HepG2 (cell line): Measurements from ENCODE around the gene PRDX2. TPM values are rescaled to one million over a fixed set of nuclear protein-coding genes. Genes with fewer than 3 reads are reported as not detected.
A peak's percentile ranks its signal among the peaks of the same experiment; 100 is the strongest.

Source experiments
- EED ChIP-seq: sonication (generic); formaldehyde crosslinking; IDR thresholded peaks from 2 replicates; pipeline ENCODE4 v1.5.0; 2020; ENCODE audit warnings: mild to moderate bottlenecking, missing genetic modification reagents
- HDAC6 ChIP-seq: fragments of 200-600 bp; sonication (generic); IDR thresholded peaks from 2 replicates; pipeline ENCODE4 v1.7.0; 2017; ENCODE audit warnings: mild to moderate bottlenecking, antibody characterized with exemption, low read length, low read depth
- KDM4B ChIP-seq: sonication (generic); formaldehyde crosslinking; IDR thresholded peaks from 2 replicates; pipeline ENCODE4 v1.4.0; 2020; ENCODE audit warnings: missing genetic modification reagents
- POLR2AphosphoS5 ChIP-seq: IDR thresholded peaks from 2 replicates; pipeline ENCODE4 v1.6.1; 2012; ENCODE audit warnings: low read depth, low read length
- RCOR2 ChIP-seq: IDR thresholded peaks from 2 replicates; pipeline ENCODE4 v1.6.1; 2016; ENCODE audit warnings: missing biosample characterization, missing genetic modification reagents
- YEATS4 ChIP-seq: sonication (generic); formaldehyde crosslinking; IDR thresholded peaks from 2 replicates; pipeline ENCODE4 v1.4.0; 2020; ENCODE audit warnings: missing genetic modification reagents, borderline replicate concordance
- ZBTB3 ChIP-seq: sonication (generic); formaldehyde crosslinking; IDR thresholded peaks from 2 replicates; pipeline ENCODE4 v1.4.0; 2020; ENCODE audit warnings: low read depth, mild to moderate bottlenecking, moderate library complexity, missing genetic modification reagents, borderline replicate concordance
- ZFP36L2 ChIP-seq: sonication (generic); formaldehyde crosslinking; IDR thresholded peaks from 2 replicates; pipeline ENCODE4 v1.4.0; 2020; ENCODE audit warnings: missing genetic modification reagents
- ZMYM2 ChIP-seq: sonication (generic); formaldehyde crosslinking; IDR thresholded peaks from 2 replicates; pipeline ENCODE4 v1.8.0; 2022; ENCODE audit warnings: mild to moderate bottlenecking, missing genetic modification reagents
- ZNF20 ChIP-seq: sonication (generic); formaldehyde crosslinking; IDR thresholded peaks from 2 replicates; pipeline ENCODE4 v1.4.0; 2020; ENCODE audit warnings: mild to moderate bottlenecking, moderate library complexity, missing genetic modification reagents
- ZNF333 ChIP-seq: sonication (generic); formaldehyde crosslinking; IDR thresholded peaks from 2 replicates; pipeline ENCODE4 v1.4.0; 2020; ENCODE audit warnings: mild to moderate bottlenecking, missing genetic modification reagents, borderline replicate concordance
- ZNF766 ChIP-seq: sonication (generic); formaldehyde crosslinking; IDR thresholded peaks from 2 replicates; pipeline ENCODE4 v1.5.0; 2020; ENCODE audit warnings: missing genetic modification reagents, borderline replicate concordance
- ZNF782 ChIP-seq: sonication (generic); formaldehyde crosslinking; IDR thresholded peaks from 2 replicates; pipeline ENCODE4 v1.4.0; 2020; ENCODE audit warnings: missing genetic modification reagents, mild to moderate bottlenecking, borderline replicate concordance
- polyA plus RNA-seq, 8 experiments: library from polyadenylated mRNA; depleted of rRNA in 3 of 8; stranded (reverse) in 7 of 8; unstranded in 1 of 8; fragments of >200 nt; fragmentation: Illumina TruSeq in 4 of 8; extraction: Trizol in 4 of 8; gene quantifications; 2 replicates each; pipeline versions ENCODE4 v1.2.1 to v1.2.3, GENCODE V29; 2011 to 2016; ENCODE audit warnings: low read depth in 4 of 8, missing spikeins in 1 of 8, mixed read lengths in 1 of 8; ENCODE audit not compliant: insufficient read depth in 1 of 8
- total RNA-seq, 5 experiments: library from RNA; depleted of rRNA; stranded (reverse); fragments of >200 nt; fragmentation: Illumina TruSeq; extraction: Trizol; gene quantifications; 2 replicates each; pipeline ENCODE4 v1.2.3, GENCODE V29; 2016; ENCODE audit warnings: low read depth in 1 of 5
- TF ChIP-seq, protein P1 (sequence below): sonication (generic); formaldehyde crosslinking; IDR thresholded peaks from 2 replicates; pipeline ENCODE4 v1.5.0; 2020; ENCODE audit warnings: mild to moderate bottlenecking, low read depth, missing genetic modification reagents, borderline replicate concordance
- TF ChIP-seq, protein P2 (sequence below): sonication (generic); formaldehyde crosslinking; IDR thresholded peaks from 2 replicates; pipeline ENCODE4 v1.5.1; 2020; ENCODE audit warnings: mild to moderate bottlenecking, moderate library complexity, missing genetic modification reagents
- TF ChIP-seq, protein P3 (sequence below): sonication (generic); formaldehyde crosslinking; IDR thresholded peaks from one replicate; pipeline ENCODE4 v1.5.1; 2020; ENCODE audit warnings: mild to moderate bottlenecking, missing genetic modification reagents; ENCODE audit errors: not compliant biosample characterization
- TF ChIP-seq, protein P4 (sequence below): sonication (generic); formaldehyde crosslinking; IDR thresholded peaks from 2 replicates; pipeline ENCODE4 v1.4.0; 2020; ENCODE audit warnings: missing genetic modification reagents

The PRDX2 gene
- total and polyA plus RNA-seq, 2 of the 13 experiments (the other 11 are each of a cell fraction or from before 2014, with no cell fraction given) = 218 to 381 TPM

DNA sequence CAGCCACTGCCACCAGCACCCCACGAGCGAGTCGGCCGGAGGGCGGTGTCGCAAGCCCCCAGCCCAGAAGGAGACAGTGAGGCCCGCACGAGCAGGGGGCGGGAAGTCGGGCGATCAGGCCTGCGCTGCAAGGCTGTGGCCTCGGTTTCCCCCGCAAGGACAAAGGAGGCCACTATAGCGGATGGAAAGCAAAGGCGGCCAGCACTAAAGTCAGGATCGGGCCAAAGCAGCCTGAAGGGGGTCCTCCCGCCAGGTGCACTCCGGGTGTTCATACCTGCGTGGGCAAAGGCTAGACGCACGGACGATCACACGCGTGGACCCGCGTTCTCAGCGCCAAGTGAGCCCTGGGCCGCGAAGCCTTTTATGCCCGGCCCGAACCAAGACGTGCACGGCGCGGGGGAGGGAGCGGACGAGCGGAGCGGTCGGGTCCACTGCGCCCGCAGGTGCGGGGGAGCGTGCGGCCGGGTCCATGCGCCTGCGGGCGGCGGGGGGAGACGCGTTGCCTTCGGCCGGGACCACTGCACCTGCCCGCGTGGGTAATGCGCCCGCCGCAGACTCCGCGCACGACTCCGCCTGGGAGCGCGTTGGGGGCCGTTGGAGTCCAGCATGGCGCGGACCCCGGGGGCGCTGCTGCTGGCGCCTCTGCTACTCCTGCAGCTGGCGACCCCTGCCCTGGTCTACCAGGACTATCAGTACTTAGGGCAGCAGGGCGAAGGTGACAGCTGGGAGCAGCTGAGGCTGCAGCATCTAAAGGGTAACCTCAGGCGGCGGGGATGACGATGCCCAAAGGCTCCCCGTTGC lies at the start of gene PRDX2, which contains the start of gene THSD8 (continued):
- TF ChIP-seq, protein P1, sequence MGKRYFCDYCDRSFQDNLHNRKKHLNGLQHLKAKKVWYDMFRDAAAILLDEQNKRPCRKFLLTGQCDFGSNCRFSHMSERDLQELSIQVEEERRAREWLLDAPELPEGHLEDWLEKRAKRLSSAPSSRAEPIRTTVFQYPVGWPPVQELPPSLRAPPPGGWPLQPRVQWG (CRISPR knock-in tag) = no peak
- no peak for TF ChIP-seq ZBTB3 (CRISPR knock-in tag)
- no peak; the same call in 1 of the 2 replicates for TF ChIP-seq ZFP36L2
- peak; percentile 98 for TF ChIP-seq POLR2AphosphoS5
- no peak for TF ChIP-seq ZNF333 (CRISPR knock-in tag)
- 0 out of 2 replicates have a peak, but pooled peaks have one; percentile 30 for TF ChIP-seq ZNF20
- TF ChIP-seq, protein P2, sequence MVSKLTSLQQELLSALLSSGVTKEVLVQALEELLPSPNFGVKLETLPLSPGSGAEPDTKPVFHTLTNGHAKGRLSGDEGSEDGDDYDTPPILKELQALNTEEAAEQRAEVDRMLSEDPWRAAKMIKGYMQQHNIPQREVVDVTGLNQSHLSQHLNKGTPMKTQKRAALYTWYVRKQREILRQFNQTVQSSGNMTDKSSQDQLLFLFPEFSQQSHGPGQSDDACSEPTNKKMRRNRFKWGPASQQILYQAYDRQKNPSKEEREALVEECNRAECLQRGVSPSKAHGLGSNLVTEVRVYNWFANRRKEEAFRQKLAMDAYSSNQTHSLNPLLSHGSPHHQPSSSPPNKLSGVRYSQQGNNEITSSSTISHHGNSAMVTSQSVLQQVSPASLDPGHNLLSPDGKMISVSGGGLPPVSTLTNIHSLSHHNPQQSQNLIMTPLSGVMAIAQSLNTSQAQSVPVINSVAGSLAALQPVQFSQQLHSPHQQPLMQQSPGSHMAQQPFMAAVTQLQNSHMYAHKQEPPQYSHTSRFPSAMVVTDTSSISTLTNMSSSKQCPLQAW = peak; percentile 89
- TF ChIP-seq ZNF782 (CRISPR knock-in tag) = no peak
- TF ChIP-seq YEATS4 (CRISPR knock-in tag) = peak; percentile 76
- TF ChIP-seq, protein P3, sequence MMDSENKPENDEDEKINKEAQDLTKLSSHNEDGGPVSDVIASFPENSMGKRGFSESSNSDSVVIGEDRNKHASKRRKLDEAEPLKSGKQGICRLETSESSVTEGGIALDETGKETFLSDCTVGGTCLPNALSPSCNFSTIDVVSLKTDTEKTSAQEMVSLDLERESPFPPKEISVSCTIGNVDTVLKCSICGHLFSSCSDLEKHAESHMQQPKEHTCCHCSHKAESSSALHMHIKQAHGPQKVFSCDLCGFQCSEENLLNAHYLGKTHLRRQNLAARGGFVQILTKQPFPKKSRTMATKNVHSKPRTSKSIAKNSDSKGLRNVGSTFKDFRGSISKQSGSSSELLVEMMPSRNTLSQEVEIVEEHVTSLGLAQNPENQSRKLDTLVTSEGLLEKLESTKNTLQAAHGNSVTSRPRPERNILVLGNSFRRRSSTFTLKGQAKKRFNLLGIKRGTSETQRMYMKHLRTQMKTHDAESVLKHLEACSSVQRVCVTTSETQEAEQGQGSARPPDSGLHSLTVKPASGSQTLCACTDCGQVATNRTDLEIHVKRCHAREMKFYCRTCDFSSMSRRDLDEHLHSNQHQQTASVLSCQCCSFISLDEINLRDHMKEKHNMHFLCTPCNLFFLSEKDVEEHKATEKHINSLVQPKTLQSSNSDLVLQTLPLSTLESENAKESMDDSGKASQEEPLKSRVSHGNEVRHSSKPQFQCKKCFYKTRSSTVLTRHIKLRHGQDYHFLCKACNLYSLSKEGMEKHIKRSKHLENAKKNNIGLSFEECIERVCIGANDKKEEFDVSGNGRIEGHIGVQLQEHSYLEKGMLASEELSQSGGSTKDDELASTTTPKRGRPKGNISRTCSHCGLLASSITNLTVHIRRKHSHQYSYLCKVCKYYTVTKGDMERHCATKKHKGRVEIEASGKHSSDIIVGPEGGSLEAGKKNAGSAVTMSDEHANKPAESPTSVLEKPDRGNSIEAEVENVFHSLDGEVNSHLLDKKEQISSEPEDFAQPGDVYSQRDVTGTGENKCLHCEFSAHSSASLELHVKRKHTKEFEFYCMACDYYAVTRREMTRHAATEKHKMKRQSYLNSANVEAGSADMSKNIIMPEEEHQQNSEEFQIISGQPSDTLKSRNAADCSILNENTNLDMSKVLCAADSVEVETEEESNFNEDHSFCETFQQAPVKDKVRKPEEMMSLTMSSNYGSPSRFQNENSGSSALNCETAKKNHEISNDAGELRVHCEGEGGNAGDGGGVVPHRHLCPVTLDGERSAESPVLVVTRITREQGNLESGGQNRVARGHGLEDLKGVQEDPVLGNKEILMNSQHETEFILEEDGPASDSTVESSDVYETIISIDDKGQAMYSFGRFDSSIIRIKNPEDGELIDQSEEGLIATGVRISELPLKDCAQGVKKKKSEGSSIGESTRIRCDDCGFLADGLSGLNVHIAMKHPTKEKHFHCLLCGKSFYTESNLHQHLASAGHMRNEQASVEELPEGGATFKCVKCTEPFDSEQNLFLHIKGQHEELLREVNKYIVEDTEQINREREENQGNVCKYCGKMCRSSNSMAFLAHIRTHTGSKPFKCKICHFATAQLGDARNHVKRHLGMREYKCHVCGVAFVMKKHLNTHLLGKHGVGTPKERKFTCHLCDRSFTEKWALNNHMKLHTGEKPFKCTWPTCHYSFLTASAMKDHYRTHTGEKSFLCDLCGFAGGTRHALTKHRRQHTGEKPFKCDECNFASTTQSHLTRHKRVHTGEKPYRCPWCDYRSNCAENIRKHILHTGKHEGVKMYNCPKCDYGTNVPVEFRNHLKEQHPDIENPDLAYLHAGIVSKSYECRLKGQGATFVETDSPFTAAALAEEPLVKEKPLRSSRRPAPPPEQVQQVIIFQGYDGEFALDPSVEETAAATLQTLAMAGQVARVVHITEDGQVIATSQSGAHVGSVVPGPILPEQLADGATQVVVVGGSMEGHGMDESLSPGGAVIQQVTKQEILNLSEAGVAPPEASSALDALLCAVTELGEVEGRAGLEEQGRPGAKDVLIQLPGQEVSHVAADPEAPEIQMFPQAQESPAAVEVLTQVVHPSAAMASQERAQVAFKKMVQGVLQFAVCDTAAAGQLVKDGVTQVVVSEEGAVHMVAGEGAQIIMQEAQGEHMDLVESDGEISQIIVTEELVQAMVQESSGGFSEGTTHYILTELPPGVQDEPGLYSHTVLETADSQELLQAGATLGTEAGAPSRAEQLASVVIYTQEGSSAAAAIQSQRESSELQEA (CRISPR knock-in tag) = peak; percentile 70
- no peak for TF ChIP-seq HDAC6
- TF ChIP-seq ZNF766 = 0 out of 2 replicates have a peak, but pooled peaks have one; percentile 38
- no peak for TF ChIP-seq KDM4B
- TF ChIP-seq RCOR2 (CRISPR knock-in tag) = no peak
- peak; percentile 90 for TF ChIP-seq EED (CRISPR knock-in tag)
- TF ChIP-seq ZMYM2 (CRISPR knock-in tag) = peak; percentile 56
- TF ChIP-seq, protein P4, sequence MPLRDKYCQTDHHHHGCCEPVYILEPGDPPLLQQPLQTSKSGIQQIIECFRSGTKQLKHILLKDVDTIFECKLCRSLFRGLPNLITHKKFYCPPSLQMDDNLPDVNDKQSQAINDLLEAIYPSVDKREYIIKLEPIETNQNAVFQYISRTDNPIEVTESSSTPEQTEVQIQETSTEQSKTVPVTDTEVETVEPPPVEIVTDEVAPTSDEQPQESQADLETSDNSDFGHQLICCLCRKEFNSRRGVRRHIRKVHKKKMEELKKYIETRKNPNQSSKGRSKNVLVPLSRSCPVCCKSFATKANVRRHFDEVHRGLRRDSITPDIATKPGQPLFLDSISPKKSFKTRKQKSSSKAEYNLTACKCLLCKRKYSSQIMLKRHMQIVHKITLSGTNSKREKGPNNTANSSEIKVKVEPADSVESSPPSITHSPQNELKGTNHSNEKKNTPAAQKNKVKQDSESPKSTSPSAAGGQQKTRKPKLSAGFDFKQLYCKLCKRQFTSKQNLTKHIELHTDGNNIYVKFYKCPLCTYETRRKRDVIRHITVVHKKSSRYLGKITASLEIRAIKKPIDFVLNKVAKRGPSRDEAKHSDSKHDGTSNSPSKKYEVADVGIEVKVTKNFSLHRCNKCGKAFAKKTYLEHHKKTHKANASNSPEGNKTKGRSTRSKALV (CRISPR knock-in tag) = no peak; the same call in 1 of the 2 replicates
